Spleen (tissue), 7 donors: ENCODE measurements around the gene ERCC6.

Source experiments
- CTCF ChIP-seq, 11 experiments: fragments of 200-600 bp in 7 of 11; fragments of 450-650 bp in 4 of 11; sonication (generic) in 4 of 11; IDR thresholded peaks in 8 of 11; conservative IDR thresholded peaks in 3 of 11; 1 replicate in 7 of 11; 2 replicates in 4 of 11; pipeline versions ENCODE4 v1.4.0 to v1.8.0; 2016 to 2021; ENCODE audit warnings: antibody characterized with exemption in 11 of 11, inconsistent platforms in 4 of 11, mild to moderate bottlenecking in 1 of 11
- POLR2AphosphoS5 ChIP-seq, 3 donors: sonication (generic); formaldehyde crosslinking; IDR thresholded peaks; one replicate each; pipeline ENCODE4 v1.5.1; 2017; ENCODE audit warnings: antibody characterized with exemption in 3 of 3
- donor health status: DM: no; HTN: no; CAD: no; lungs with moderate emphysema.
- donor health status: DM: no; HTN: no; CAD: no.
- donor health status: DM: no; HTN: no; CAD: no.

- TF ChIP-seq CTCF (IDR thresholded peaks at IDR 0.05 in 8 of 11, conservative IDR thresholded peaks at IDR 0.05 in 3 of 11) (no peak), POLR2AphosphoS5 (IDR thresholded peaks at IDR 0.05) (no peak)
Measured at GRCh38 chr10:49521062-49521461, 17.9 kb downstream of the ERCC6 start.
